Urinary bladder (tissue), 4 donors: ENCODE data around the gene LMX1A. TPM values are rescaled to one million over a fixed set of nuclear protein-coding genes. Genes with fewer than 3 reads are reported as not detected.

Experiments used
- DNase-seq: peaks from one replicate; pipeline ENCODE4 v3.0.0-alpha.2; 2015; ENCODE audit errors: extremely low spot score
- H3K27ac ChIP-seq: one replicate; pipeline ENCODE4 v1.5.1; 2013; ENCODE audit warnings: low read depth, mild to moderate bottlenecking, moderate library complexity
- H3K36me3 ChIP-seq: one replicate; pipeline ENCODE4 v1.6.1; 2013; ENCODE audit warnings: mild to moderate bottlenecking, moderate library complexity; ENCODE audit not compliant: insufficient read depth
- H3K4me1 ChIP-seq: one replicate; pipeline ENCODE4 v1.6.1; 2013; ENCODE audit warnings: mild to moderate bottlenecking, moderate library complexity; ENCODE audit not compliant: insufficient read depth
- H3K4me3 ChIP-seq: one replicate; pipeline ENCODE4 v1.5.1; 2013; ENCODE audit warnings: low read depth, low read length
- WGBS: extraction: QIAGEN DNeasy Blood & Tissue Kit; methylation state at CpG from one replicate; pipeline ENCODE4 v1.1.7; 2013; 5-methylcytosine and 5-hydroxymethylcytosine counted together
- polyA plus RNA-seq: library from polyadenylated mRNA; stranded (reverse); fragments of 200-250 nt; gene quantifications from one replicate; pipeline ENCODE4 v1.2.3, GENCODE V29; 2013
- total RNA-seq: library from RNA; depleted of rRNA; stranded (reverse); fragments of >200 nt; gene quantifications from one replicate; pipeline ENCODE4 v1.2.3, GENCODE V29; 2014
- donor health status: healthy with polysubstance abuse.
- donor health status: healthy.

The LMX1A gene
- total and polyA plus RNA-seq, 2 donors: 0.29 to 0.42 TPM

- 58% methylated on average over 3 of the region's 3 CpGs for WGBS
These were observed 101.5 kb downstream of the LMX1A start for GRCh38 chr1:165254896-165255625.

DNA sequence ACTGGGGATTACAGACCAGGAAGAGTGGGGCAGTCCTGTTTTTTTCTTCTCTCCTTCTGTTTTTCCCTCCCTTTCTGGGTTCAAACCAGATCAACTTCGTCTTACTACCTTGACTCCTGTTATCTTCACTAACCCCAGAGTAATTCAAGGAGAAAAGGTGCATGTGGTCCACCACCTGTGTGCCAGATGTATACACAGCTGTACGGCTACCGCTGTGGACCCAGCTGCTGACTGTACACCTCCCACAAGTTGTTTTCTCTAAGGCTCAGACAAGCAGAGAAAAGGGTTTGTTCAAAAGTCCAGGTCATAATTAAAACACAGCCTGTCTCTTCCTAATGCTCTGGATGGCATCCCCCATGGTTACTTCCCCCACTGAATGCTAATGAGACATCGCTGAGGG, 102.1 kb downstream of the LMX1A start:
- H3K4me1 ChIP-seq: no peaks in the 10 kb centered on the region
- WGBS: 78% methylated on average over 4 of the region's 4 CpGs
- H3K27ac ChIP-seq: no peak overlapping the region
- H3K36me3 ChIP-seq: no peaks in the 10 kb centered on the region
- no peak for DNase-seq
- no peak overlapping the region for H3K4me3 ChIP-seq

More at GRCh38 chr1:165254896-165255625, 101.5 kb downstream of the LMX1A start:
- DNase-seq: no peak
- Histone ChIP-seq H3K4me3 (no peak overlapping the region), H3K27ac (no peak overlapping the region), H3K36me3 (no peaks in the 10 kb centered on the region), H3K4me1 (no peaks in the 10 kb centered on the region)

- 61% methylated on average over 2 of the region's 2 CpGs for WGBS
- no peak overlapping the region for H3K4me3 ChIP-seq
- DNase-seq: no peak
- no peak overlapping the region for H3K27ac ChIP-seq
- no peaks in the 10 kb centered on the region for H3K4me1 ChIP-seq
- no peaks in the 10 kb centered on the region for H3K36me3 ChIP-seq
These were observed 102.7 kb downstream of the LMX1A start for GRCh38 chr1:165253818-165254254.

- no peak for DNase-seq
- no peak overlapping the region for H3K4me3 ChIP-seq
- H3K27ac ChIP-seq: no peak overlapping the region
- 82% methylated on average over 5 of the region's 5 CpGs for WGBS
- no peaks in the 10 kb centered on the region for H3K36me3 ChIP-seq
- H3K4me1 ChIP-seq: no peaks in the 10 kb centered on the region
These were observed 107.4 kb downstream of the LMX1A start for GRCh38 chr1:165248969-165249571.

DNA sequence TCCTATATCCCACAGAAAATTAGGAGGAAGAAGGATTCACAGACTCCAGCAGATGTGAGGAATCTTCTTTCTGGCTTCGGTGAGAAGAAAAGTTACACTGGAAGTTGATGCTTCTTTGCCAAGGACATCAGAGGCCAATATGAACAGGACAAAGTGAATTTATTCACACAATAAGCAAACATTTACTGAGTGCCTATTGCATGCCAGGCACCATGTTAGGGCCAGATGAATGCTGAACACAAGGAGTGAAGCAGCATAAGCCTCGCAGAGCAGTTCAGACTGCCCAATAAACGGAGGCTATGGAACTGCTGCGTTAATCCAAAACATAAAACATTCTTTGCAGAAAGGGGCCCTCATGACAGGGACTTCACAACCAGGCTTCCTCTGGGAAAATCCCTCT, 114.6 kb downstream of the LMX1A start:
- Histone ChIP-seq H3K36me3 (no peaks in the 10 kb centered on the region), H3K4me3 (no peak overlapping the region), H3K4me1 (no peaks in the 10 kb centered on the region), H3K27ac (no peak overlapping the region)
- 41% methylated on average over 4 of the region's 4 CpGs for WGBS
- no peak for DNase-seq

DNA sequence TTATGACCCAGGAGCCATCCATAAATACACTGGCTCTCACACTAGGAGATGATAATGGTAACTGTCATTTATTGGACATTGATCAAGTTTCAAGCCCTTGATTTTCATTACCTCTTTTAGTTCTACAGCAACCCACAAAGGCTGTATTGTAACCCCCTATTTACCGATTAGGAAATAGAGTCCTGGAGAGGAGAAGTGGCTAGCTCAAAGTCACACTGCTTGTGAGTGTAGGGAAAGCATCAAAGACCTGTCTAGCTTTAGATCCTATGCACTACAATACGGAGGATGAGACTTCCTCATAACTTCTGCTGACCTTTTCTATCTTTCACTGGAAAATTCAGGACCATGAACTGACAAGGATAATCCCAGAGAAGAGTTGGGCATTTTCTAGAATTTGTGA, 115.2 kb downstream of the LMX1A start:
- H3K27ac ChIP-seq: no peak overlapping the region
- 79% methylated on average over 2 of the region's 2 CpGs for WGBS
- no peak for DNase-seq

GRCh38 chr1:165240492-165240891, 116.0 kb downstream of the LMX1A start:
- Histone ChIP-seq H3K4me3 (no peak overlapping the region), H3K36me3 (no peaks in the 10 kb centered on the region), H3K27ac (no peak overlapping the region), H3K4me1 (no peaks in the 10 kb centered on the region)
- DNase-seq: no peak
- WGBS: 56% methylated on average over 4 of the region's 4 CpGs

More for the DNA sequence above, 115.2 kb downstream of the LMX1A start:
- Histone ChIP-seq H3K4me3 (no peak overlapping the region), H3K4me1 (no peaks in the 10 kb centered on the region), H3K36me3 (no peaks in the 10 kb centered on the region)

DNA sequence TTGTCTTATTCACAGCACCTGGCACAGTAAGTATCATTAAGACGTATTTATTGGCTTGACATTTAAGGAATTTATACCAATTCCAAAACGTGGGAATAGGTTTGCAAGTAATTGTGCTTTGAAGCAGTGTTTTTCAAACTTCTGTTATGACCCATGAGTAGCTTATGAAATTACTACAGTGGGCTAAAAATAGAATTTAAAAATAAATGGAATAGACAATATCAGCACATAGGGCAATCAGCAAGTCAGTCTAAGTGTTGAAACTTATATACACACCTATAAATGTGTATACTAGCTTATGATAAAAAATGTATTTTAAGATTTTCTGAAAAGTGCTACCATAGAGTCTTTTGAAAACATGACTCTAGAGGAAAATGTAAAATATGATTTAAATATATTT, 116.6 kb downstream of the LMX1A start:
- WGBS: 37% methylated on average over 2 of the region's 2 CpGs
- DNase-seq: no peak
- no peak overlapping the region for H3K27ac ChIP-seq
- no peaks in the 10 kb centered on the region for H3K36me3 ChIP-seq
- no peak overlapping the region for H3K4me3 ChIP-seq
- no peaks in the 10 kb centered on the region for H3K4me1 ChIP-seq

GRCh38 chr1:165235777-165236291, 120.7 kb downstream of the LMX1A start:
- Histone ChIP-seq H3K4me3 (peak overlapping the region; percentile 40), H3K36me3 (no peaks in the 10 kb centered on the region), H3K4me1 (no peaks in the 10 kb centered on the region), H3K27ac (no peak overlapping the region)
- DNase-seq: no peak
- WGBS: 1% methylated on average over 33 of the region's 33 CpGs

- DNase-seq: no peak
- H3K4me1 ChIP-seq: no peaks in the 10 kb centered on the region
- WGBS: 4% methylated on average over 56 of the region's 56 CpGs
- H3K36me3 ChIP-seq: no peaks in the 10 kb centered on the region
- H3K27ac ChIP-seq: no peak overlapping the region
- peak overlapping the region; percentile 40 for H3K4me3 ChIP-seq
These were observed 121.2 kb downstream of the LMX1A start for GRCh38 chr1:165235155-165235776.

DNA sequence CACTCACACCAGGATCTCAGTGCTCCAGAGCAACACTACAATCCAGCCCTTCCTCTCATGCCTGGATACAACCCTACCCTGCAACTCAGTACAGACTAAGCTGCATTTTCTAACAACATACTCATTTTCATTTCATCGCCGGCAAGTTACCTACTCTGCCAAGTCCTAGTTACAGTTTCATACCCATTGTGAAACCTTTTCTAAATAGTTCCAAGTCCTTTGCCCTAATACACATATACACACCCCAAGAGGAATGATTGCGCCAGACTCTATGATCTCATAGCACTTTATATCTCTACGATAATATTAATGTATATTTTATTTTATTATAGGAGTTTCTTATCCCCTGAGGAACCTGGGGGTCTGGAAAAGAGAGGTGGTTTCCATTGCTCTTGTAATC, 122.4 kb downstream of the LMX1A start:
- Histone ChIP-seq H3K4me1 (no peaks in the 10 kb centered on the region), H3K27ac (no peak overlapping the region), H3K4me3 (no peak overlapping the region), H3K36me3 (no peaks in the 10 kb centered on the region)
- DNase-seq: no peak
- 88% methylated on average over 4 of the region's 4 CpGs for WGBS

- no peak overlapping the region for H3K4me3 ChIP-seq
- no peaks in the 10 kb centered on the region for H3K4me1 ChIP-seq
- H3K36me3 ChIP-seq: no peaks in the 10 kb centered on the region
- H3K27ac ChIP-seq: no peak overlapping the region
- 7% methylated on average over 2 of the region's 2 CpGs for WGBS
- DNase-seq: no peak
These were observed 127.8 kb downstream of the LMX1A start for GRCh38 chr1:165228676-165229075.

GRCh38 chr1:165228111-165228655, 128.3 kb downstream of the LMX1A start:
- WGBS: 64% methylated on average over 2 of the region's 2 CpGs
- Histone ChIP-seq H3K27ac (no peak overlapping the region), H3K4me3 (no peak overlapping the region), H3K4me1 (no peaks in the 10 kb centered on the region), H3K36me3 (no peaks in the 10 kb centered on the region)
- DNase-seq: no peak

GRCh38 chr1:165226326-165226725, 130.2 kb downstream of the LMX1A start:
- WGBS: 81% methylated on average over 2 of the region's 2 CpGs
- Histone ChIP-seq H3K36me3 (no peaks in the 10 kb centered on the region), H3K4me3 (no peak overlapping the region), H3K4me1 (no peaks in the 10 kb centered on the region), H3K27ac (no peak overlapping the region)
- no peak for DNase-seq
